AG08396 (cell line): ENCODE measurements around the gene TIPARP.
A peak's percentile ranks its signal among the peaks of the same experiment; 100 is the strongest.

Experiments
- DNase-seq: peaks from one replicate; pipeline ENCODE4 v3.0.0; 2012; ENCODE audit warnings: low spot score, mixed read lengths

Gene TIPARP

GRCh38 chr3:156674046-156674910, at the start of gene TIPARP:
TSS of gene TIPARP (plus strand) at chr3:156674590. CDS start at chr3:156677698, 3,108 bp downstream.
- peak; percentile 99 for DNase-seq

GRCh38 chr3:156626104-156626503, 48.3 kb upstream of the TIPARP start:
- DNase-seq, result no peak

- no peak for DNase-seq
Measured at GRCh38 chr3:156627946-156628569, 46.3 kb upstream of the TIPARP start.

GRCh38 chr3:156628836-156629618, 45.4 kb upstream of the TIPARP start:
- DNase-seq, result no peak

GRCh38 chr3:156630081-156630772, 44.2 kb upstream of the TIPARP start:
- DNase-seq, result no peak

GRCh38 chr3:156630773-156631093, 43.7 kb upstream of the TIPARP start:
- no peak for DNase-seq

GRCh38 chr3:156631323-156631722, 43.1 kb upstream of the TIPARP start:
- DNase-seq, result no peak

- no peak for DNase-seq
Measured at GRCh38 chr3:156632601-156633000, 41.8 kb upstream of the TIPARP start.

- DNase-seq, result peak; percentile 89
Measured at GRCh38 chr3:156633335-156633734, 41.1 kb upstream of the TIPARP start.

GRCh38 chr3:156635034-156635433, 39.4 kb upstream of the TIPARP start:
- no peak for DNase-seq

GRCh38 chr3:156635973-156636372, 38.4 kb upstream of the TIPARP start:
- DNase-seq, result no peak

GRCh38 chr3:156637480-156638022, 36.8 kb upstream of the TIPARP start:
- no peak for DNase-seq

GRCh38 chr3:156638271-156638670, 36.1 kb upstream of the TIPARP start:
- no peak for DNase-seq

GRCh38 chr3:156639414-156640023, 34.9 kb upstream of the TIPARP start:
- DNase-seq, result no peak

- DNase-seq, result no peak
Measured at GRCh38 chr3:156641618-156641975, 32.8 kb upstream of the TIPARP start.

- peak; percentile 21 for DNase-seq
Measured at GRCh38 chr3:156642750-156643728, 31.4 kb upstream of the TIPARP start.

GRCh38 chr3:156643729-156644389, 30.5 kb upstream of the TIPARP start:
- DNase-seq, result no peak

- no peak for DNase-seq
Measured at GRCh38 chr3:156644958-156645357, 29.4 kb upstream of the TIPARP start.

- no peak for DNase-seq
Measured at GRCh38 chr3:156646958-156647357, 27.4 kb upstream of the TIPARP start.

- DNase-seq, result no peak
Measured at GRCh38 chr3:156648086-156648485, 26.3 kb upstream of the TIPARP start.
